HG03175 (cell line): Measurements from ENCODE around the gene ARHGEF26.
A peak's percentile ranks its signal among the peaks of the same experiment; 100 is the strongest.

ENCODE experiments used
- ATAC-seq: cut with Tn5 transposase; IDR thresholded peaks from one replicate; pipeline ENCODE4 v1.9.1; 2021; ENCODE audit warnings: mild to moderate bottlenecking, moderate library complexity; ENCODE audit not compliant: unreplicated experiment

ARHGEF26 gene

DNA sequence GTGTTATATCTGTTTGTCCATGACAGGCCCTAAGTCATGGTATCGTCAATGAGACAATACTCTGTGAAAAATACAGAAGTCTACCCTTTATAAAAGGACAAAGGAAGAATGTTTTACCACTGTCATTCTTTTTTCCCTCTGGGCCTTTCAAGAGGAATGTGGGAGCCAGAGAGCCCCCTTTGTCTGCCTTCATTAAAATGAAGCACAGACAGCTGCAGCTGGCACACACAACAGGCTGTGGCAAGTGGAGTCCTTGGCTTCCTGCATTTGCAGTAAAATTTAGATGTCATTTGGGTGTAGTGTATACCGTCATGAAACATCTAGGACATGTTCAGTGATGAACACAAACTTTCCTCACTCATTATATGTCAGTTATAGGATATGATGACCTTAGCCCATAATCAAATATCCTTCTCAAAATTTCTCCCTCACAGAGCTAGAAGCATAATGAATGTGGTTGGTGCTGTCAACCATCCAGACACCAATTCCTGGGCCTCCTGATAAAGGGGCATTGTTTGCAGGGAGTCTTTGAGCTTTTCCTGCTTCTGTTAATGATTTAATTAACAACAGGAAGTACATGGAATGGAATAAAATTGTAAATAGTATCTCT is 126.7 kb downstream of the ARHGEF26 start:
- no peak for ATAC-seq

DNA sequence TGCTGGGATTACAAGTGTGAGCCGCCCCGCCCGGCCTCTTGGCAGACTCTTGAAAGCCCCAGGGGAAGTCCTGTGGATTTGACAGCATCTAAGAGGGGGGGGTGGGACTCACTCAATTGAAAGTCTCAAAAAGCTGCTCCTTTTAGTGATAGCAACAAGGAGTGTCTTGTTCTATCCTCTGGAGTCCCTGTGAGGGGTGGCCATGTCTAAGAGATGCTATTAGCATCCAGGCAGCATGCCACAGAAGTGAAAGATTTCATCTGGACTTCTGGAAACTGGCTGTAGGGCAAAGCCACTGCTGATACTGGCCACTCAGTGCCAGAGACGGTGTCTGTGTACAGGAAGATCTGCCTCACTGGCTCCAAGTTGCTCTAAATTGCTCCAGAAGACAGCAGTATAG is 129.1 kb downstream of the ARHGEF26 start:
- ATAC-seq = no peak

- ATAC-seq = no peak
These were observed 130.4 kb downstream of the ARHGEF26 start for GRCh38 chr3:154251610-154252009.

DNA sequence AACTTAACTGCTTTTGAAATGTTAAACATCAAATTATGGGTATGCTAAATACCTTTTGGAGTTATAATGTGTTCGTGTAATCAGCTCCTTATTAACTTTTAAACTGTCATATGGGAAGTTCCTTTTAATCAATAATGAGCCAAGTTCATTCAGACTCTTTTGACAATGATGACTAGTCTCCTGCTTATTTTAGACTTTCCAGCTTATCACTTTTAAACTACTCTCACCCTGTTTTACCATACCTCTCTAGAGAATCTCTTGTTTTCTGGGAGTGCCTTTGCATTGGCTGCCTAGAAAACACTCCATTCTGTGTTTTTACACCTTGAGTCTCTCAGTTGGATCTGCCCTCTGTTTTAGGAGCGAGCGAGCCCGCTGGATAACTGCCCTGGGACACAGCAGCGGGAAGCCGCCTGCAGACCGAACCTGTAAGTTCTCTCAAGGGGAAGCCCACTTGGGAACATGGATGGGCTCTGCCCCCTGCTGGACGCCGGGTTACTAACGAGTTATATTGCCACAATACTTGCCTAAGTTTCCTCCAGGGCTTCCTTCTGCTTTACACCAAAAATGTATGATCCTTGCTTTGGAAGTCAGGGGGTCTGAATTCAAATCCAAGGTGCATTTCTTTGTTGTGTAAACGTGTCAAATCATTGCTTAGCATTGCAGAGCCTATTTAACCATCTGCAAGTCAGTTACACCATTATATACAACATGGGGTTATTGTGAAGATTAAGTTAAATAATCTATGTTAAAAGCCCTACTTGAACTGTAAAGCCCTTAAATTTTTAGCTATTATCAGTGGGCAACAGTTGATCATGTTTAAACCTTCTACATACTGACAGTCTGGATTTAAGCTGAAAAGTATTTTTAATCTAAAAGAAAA is 131.8 kb downstream of the ARHGEF26 start:
- ATAC-seq = peak; percentile 89

- ATAC-seq = no peak
These were observed 133.3 kb downstream of the ARHGEF26 start for GRCh38 chr3:154254527-154254926.

- ATAC-seq = no peak
These were observed 152.2 kb downstream of the ARHGEF26 start for GRCh38 chr3:154273381-154273780.

DNA sequence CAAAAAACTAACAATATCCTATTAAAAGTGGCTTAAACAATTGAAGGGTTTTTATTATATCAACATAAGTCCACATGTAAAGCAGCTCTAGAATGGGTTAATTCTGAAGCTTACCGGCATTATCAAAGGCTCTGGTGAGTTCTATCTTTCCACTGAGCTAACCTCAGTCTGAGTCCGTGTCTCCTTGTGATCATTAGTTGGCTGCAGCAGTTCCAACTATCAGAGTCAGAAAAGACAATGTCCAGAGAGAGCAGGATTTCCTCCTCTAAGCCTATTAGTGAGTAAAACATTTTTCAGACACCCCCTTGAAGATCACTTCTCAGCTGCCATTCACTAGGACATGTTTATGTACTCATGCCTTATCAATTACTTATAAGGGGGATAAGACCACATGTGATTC is 153.2 kb downstream of the ARHGEF26 start:
- no peak for ATAC-seq

DNA sequence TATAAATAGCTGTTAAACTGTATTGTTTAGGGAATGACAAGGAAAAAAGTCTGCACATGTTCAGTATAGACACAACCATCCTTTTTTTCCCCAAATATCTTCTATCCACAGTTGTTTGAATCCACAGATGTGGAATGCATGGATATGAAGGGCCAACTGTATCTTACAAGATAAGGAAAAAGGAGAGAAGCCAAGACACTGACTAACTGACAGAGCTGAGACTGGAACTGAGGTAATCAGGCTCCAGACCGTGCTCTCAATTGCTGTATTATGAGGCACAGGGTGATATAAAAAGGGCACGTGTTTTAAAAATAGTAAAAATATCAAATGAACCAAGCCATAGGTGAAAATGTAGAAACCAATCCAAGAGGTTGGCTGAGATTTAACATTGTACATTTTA is 154.1 kb downstream of the ARHGEF26 start:
- no peak for ATAC-seq

- no peak for ATAC-seq
These were observed 154.8 kb downstream of the ARHGEF26 start for GRCh38 chr3:154275965-154276364.

DNA sequence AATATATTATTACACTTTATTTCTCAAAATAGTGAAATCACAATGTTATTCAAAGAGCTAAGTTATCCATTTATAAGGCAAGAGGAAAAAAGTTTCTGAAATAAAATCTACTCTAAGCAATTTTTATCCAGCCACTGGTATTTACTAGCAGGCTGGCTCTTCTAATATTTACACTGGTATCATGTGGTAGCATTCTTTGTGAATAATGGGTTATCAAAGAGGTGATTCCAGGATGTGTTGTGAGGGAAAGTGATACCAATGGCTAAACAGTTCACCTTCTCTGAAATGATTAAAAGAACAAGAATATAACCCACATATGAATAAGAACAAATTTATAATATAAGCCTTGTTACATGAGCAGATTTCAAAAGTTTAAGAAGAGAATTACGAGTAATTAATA is 159.0 kb downstream of the ARHGEF26 start:
- ATAC-seq = no peak

GRCh38 chr3:154285221-154285620 is 164.0 kb downstream of the ARHGEF26 start:
- no peak for ATAC-seq

- ATAC-seq = no peak
These were observed 169.0 kb downstream of the ARHGEF26 start for GRCh38 chr3:154290187-154290586.

DNA sequence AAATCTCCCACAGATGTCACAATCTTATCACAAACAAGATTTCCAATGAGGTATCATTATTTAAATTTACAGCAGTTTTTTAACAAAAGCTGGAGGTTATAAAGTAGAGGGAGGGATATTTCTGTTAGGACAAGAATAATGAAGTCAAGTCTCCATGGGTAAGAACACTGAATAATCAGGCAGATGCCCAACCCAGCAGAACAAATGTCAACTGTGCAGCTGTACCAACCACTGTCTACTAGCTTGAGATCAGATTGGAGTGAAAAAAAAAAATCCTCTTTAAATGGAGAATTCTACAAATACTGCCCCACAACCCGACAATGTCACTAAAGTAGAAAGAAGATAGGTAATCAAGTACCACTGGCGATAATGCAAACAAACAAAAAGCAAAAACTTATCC is 172.8 kb downstream of the ARHGEF26 start:
- no peak for ATAC-seq

DNA sequence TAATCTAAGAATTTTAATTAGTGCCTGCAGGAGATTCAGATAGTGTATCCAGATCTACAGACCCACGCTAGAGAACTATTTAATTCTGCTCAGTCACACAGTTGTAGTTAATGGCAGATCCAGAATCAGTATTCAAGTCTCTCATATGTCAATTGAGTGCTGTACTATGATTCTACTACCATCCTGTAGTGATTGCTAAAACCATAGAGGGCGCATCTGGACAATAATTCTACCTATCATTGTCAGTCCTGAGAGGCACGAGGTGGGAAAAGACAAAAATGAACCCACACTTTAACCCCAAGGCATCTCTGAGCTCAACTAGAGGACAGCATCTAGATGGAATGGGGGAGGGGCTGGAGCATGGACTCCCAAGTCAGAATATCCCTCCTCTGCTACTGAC is 180.4 kb downstream of the ARHGEF26 start:
- ATAC-seq = no peak

GRCh38 chr3:154304116-154304786 is 183.1 kb downstream of the ARHGEF26 start:
- ATAC-seq = peak; percentile 75

DNA sequence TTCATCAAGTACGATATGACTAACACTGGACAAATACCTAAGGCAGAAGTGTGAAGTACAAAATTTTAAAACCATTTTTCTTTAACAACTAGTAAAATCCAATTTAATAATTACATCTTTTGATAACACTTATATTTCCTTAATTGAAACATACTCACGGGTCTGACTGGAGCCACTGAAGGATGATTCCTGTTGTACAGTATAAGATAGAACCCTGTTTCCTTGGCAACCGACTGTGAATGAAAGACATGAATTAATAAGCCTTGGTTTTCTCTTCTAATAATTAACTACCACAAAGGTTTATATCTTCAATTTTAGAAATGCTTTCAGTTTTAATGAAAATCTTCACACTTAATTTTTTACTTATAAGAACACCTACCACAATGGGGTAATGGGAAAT is 183.7 kb downstream of the ARHGEF26 start:
- peak; percentile 66 for ATAC-seq

- ATAC-seq = no peak
These were observed 186.2 kb downstream of the ARHGEF26 start for GRCh38 chr3:154307363-154307762.
